Spleen (tissue), 11 donors: ENCODE results near the gene GLRB. TPM values are rescaled to one million over a fixed set of nuclear protein-coding genes. Genes with fewer than 3 reads are reported as not detected.

Source experiments
- DNase-seq: peaks from one replicate; pipeline ENCODE4 v3.0.0-alpha.2; 2020
- H3K27ac ChIP-seq, 8 donors: fragments of 200-600 bp; sonication (generic) in 7 of 8; 1 replicate in 4 of 8; 2 replicates in 4 of 8; pipeline versions ENCODE4 v1.5.0 to v1.8.0; 2016 to 2021; ENCODE audit warnings: inconsistent platforms in 4 of 8, mild to moderate bottlenecking in 4 of 8, moderate library complexity in 1 of 8
- H3K27me3 ChIP-seq, 7 donors: fragments of 200-600 bp; sonication (generic) in 6 of 7; replicated peaks in 1 of 7; 1 replicate in 4 of 7; 2 replicates in 3 of 7; pipeline versions ENCODE4 v1.5.0 to v1.8.0; 2016 to 2021; ENCODE audit warnings: inconsistent platforms in 3 of 7, mild to moderate bottlenecking in 1 of 7
- H3K36me3 ChIP-seq, 6 donors: fragments of 200-600 bp; sonication (generic) in 5 of 6; 1 replicate in 4 of 6; 2 replicates in 2 of 6; pipeline versions ENCODE4 v1.5.0 to v1.8.0; 2016 to 2021; ENCODE audit warnings: inconsistent platforms in 2 of 6
- H3K4me1 ChIP-seq, 6 donors: fragments of 200-600 bp; sonication (generic) in 5 of 6; 1 replicate in 3 of 6; 2 replicates in 3 of 6; pipeline versions ENCODE4 v1.5.0 to v1.8.0; 2016 to 2021; ENCODE audit warnings: inconsistent platforms in 3 of 6
- H3K4me3 ChIP-seq, 8 donors: fragments of 200-600 bp; sonication (generic) in 7 of 8; 1 replicate in 4 of 8; 2 replicates in 4 of 8; pipeline versions ENCODE4 v1.5.0 to v1.8.0; 2016 to 2021; ENCODE audit warnings: inconsistent platforms in 4 of 8, mild to moderate bottlenecking in 4 of 8, moderate library complexity in 2 of 8
- H3K9me3 ChIP-seq, 8 donors: fragments of 200-600 bp; sonication (generic) in 7 of 8; 1 replicate in 4 of 8; 2 replicates in 4 of 8; pipeline versions ENCODE4 v1.5.0 to v1.8.0; 2016 to 2021; ENCODE audit warnings: inconsistent platforms in 4 of 8
- POLR2A ChIP-seq, 3 donors: fragments of 450-650 bp; IDR thresholded peaks; one replicate each; pipeline ENCODE4 v1.5.1; 2017; ENCODE audit warnings: antibody characterized with exemption in 3 of 3, mild to moderate bottlenecking in 1 of 3
- POLR2AphosphoS5 ChIP-seq, 3 donors: sonication (generic); formaldehyde crosslinking; IDR thresholded peaks; one replicate each; pipeline ENCODE4 v1.5.1; 2017; ENCODE audit warnings: antibody characterized with exemption in 3 of 3
- WGBS, 5 donors: extraction: QIAGEN DNeasy Blood & Tissue Kit in 3 of 5; methylation state at CpG; one replicate each; pipeline versions ENCODE4 v1.1.5 to v1.1.7; 2013 to 2018; 5-methylcytosine and 5-hydroxymethylcytosine counted together
- intact Hi-C: fragments of 100-400 bp; cut with DNase I; formaldehyde crosslinking; loops from one replicate; pipeline ENCODE4 v1.15.0; 2023; ENCODE audit warnings: low total_unique reads
- polyA plus RNA-seq, 3 donors: library from polyadenylated mRNA; stranded (reverse); fragments of 200-250 nt; gene quantifications; one replicate each; pipeline ENCODE4 v1.2.1, GENCODE V29; 2013
- total RNA-seq, 7 donors: library from RNA; depleted of rRNA in 3 of 7; stranded (reverse); fragments of >200 nt in 3 of 7; fragmentation: NEBNext Ultra II Directional in 4 of 7; extraction: Animal tissue kit (Norgen Biotek cat#: 25700) in 4 of 7; gene quantifications; one replicate each; pipeline versions ENCODE4 v1.1.0 to v1.2.1, GENCODE V29; 2016 to 2021
- TF ChIP-seq, protein P1 (sequence below), 11 experiments: fragments of 200-600 bp in 7 of 11; fragments of 450-650 bp in 4 of 11; sonication (generic) in 4 of 11; IDR thresholded peaks in 8 of 11; conservative IDR thresholded peaks in 3 of 11; 1 replicate in 7 of 11; 2 replicates in 4 of 11; pipeline versions ENCODE4 v1.4.0 to v1.8.0; 2016 to 2021; ENCODE audit warnings: antibody characterized with exemption in 11 of 11, inconsistent platforms in 4 of 11, mild to moderate bottlenecking in 1 of 11
- donor health status: healthy with polysubstance abuse.
- donor health status: DM: no; HTN: no; CAD: no; lungs with moderate emphysema.
- donor health status: DM: no; HTN: no; CAD: no.
- donor health status: Bipolar disorder and iron deficiency.
- donor health status: healthy.
- donor health status: DM: no; HTN: no; CAD: no.
- donor health status: DM: yes; HTN: yes; CAD: no.

Gene GLRB
- total and polyA plus RNA-seq, 10 donors = 0.03 to 0.08 TPM; not detected in 8

DNA sequence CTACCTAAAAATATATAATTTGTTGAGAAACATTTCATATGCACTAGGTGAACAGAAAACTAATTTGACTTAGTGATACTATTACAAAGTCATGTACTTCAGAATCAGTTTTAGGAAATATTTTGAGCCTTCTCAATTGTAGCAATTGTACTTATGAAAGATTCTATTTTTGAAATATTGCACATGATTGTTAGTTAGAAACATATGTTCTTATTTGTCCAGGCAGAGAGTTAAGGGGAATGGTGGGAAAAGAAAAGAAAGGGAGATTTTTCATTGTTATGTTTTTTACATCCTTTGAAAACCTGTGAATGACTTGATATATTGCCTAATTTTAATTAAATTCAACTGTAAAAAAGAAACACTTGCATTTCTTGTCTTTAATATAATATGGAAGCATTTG lies 66.0 kb downstream of the GLRB start:
- H3K36me3 ChIP-seq = no peaks in the 10 kb centered on the region
- TF ChIP-seq POLR2AphosphoS5 (IDR thresholded peaks at IDR 0.05) (no peak), POLR2A (IDR thresholded peaks at IDR 0.05) (no peak)
- TF ChIP-seq, protein P1, sequence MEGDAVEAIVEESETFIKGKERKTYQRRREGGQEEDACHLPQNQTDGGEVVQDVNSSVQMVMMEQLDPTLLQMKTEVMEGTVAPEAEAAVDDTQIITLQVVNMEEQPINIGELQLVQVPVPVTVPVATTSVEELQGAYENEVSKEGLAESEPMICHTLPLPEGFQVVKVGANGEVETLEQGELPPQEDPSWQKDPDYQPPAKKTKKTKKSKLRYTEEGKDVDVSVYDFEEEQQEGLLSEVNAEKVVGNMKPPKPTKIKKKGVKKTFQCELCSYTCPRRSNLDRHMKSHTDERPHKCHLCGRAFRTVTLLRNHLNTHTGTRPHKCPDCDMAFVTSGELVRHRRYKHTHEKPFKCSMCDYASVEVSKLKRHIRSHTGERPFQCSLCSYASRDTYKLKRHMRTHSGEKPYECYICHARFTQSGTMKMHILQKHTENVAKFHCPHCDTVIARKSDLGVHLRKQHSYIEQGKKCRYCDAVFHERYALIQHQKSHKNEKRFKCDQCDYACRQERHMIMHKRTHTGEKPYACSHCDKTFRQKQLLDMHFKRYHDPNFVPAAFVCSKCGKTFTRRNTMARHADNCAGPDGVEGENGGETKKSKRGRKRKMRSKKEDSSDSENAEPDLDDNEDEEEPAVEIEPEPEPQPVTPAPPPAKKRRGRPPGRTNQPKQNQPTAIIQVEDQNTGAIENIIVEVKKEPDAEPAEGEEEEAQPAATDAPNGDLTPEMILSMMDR (IDR thresholded peaks at IDR 0.05 in 8 of 11, conservative IDR thresholded peaks at IDR 0.05 in 3 of 11) = no peak
- no peaks in the 10 kb centered on the region for H3K27me3 ChIP-seq
- intact Hi-C loops = no loop called here
- no peaks in the 10 kb centered on the region for H3K4me1 ChIP-seq
- DNase-seq = no peak
- no peaks in the 10 kb centered on the region for H3K9me3 ChIP-seq
- no peak overlapping the region for H3K4me3 ChIP-seq
- H3K27ac ChIP-seq = no peak overlapping the region

DNA sequence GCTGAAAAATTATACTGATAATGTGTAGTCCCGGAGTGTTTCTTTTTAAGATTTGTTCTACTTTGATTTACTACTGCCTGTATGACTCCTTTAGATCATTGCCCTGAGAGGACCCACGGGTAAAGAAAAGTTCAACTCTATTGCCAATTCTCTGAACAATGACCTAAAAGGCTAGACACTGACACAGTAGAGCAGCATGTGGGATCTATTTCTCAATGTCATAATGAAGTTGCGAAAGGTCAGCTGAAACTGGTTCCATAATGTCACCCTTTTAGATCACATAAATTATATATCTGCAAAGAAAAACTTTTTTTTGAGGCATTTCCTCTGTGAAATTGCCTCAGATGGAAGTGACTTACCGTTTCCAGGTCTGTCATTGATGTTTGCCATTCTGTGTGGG lies 67.4 kb downstream of the GLRB start:
- H3K4me3 ChIP-seq = no peak overlapping the region
- no peaks in the 10 kb centered on the region for H3K9me3 ChIP-seq
- no peaks in the 10 kb centered on the region for H3K4me1 ChIP-seq
- H3K27ac ChIP-seq = no peak overlapping the region
- TF ChIP-seq POLR2A (IDR thresholded peaks at IDR 0.05) = no peak
- TF ChIP-seq, protein P1 (IDR thresholded peaks at IDR 0.05 in 8 of 11, conservative IDR thresholded peaks at IDR 0.05 in 3 of 11) = no peak
- no peak for TF ChIP-seq POLR2AphosphoS5 (IDR thresholded peaks at IDR 0.05)
- 76 to 87% (median 79%) methylated on average over 4 of the region's 4 CpGs for WGBS, 5 donors
- H3K27me3 ChIP-seq = no peaks in the 10 kb centered on the region
- intact Hi-C loops = no loop called here
- no peaks in the 10 kb centered on the region for H3K36me3 ChIP-seq
- DNase-seq = no peak

GRCh38 chr4:157151711-157152110 lies 75.8 kb downstream of the GLRB start:
- Histone ChIP-seq H3K9me3 (peaks cover 0 to 6% (median 0%) of the 10 kb centered on the region in 8 donors), H3K4me3 (no peak overlapping the region), H3K27me3 (no peaks in the 10 kb centered on the region), H3K36me3 (no peaks in the 10 kb centered on the region), H3K4me1 (no peaks in the 10 kb centered on the region), H3K27ac (no peak overlapping the region)
- intact Hi-C loops = no loop called here
- DNase-seq = no peak
- WGBS, 5 donors = 47 to 76% (median 66%) methylated on average over 1 of the region's 1 CpG
- TF ChIP-seq POLR2AphosphoS5 (IDR thresholded peaks at IDR 0.05) (no peak), POLR2A (IDR thresholded peaks at IDR 0.05) (no peak)
- TF ChIP-seq, protein P1 (IDR thresholded peaks at IDR 0.05 in 8 of 11, conservative IDR thresholded peaks at IDR 0.05 in 3 of 11) = no peak

- no peak overlapping the region for H3K4me3 ChIP-seq
- DNase-seq = no peak
- no peaks in the 10 kb centered on the region for H3K36me3 ChIP-seq
- 62 to 75% (median 73%) methylated on average over 3 of the region's 3 CpGs for WGBS, 5 donors
- no peaks in the 10 kb centered on the region for H3K4me1 ChIP-seq
- peaks cover 0 to 10% (median 0%) of the 10 kb centered on the region in 8 donors for H3K9me3 ChIP-seq
- no peak for TF ChIP-seq POLR2AphosphoS5 (IDR thresholded peaks at IDR 0.05)
- TF ChIP-seq, protein P1 (IDR thresholded peaks at IDR 0.05 in 8 of 11, conservative IDR thresholded peaks at IDR 0.05 in 3 of 11) = no peak
- TF ChIP-seq POLR2A (IDR thresholded peaks at IDR 0.05) = no peak
- H3K27me3 ChIP-seq = no peaks in the 10 kb centered on the region
- intact Hi-C loops = no loop called here
- no peak overlapping the region for H3K27ac ChIP-seq
Measured at GRCh38 chr4:157165935-157166610, 90.1 kb downstream of the GLRB start.
